Transverse colon (tissue), 3 donors: ENCODE measurements around the gene FOLR3.

Experiments
- EP300 ChIP-seq: sonication (generic); formaldehyde crosslinking; IDR thresholded peaks from one replicate; pipeline ENCODE4 v1.6.1; 2017; ENCODE audit warnings: antibody characterized with exemption, low read depth
- POLR2A ChIP-seq: fragments of 450-650 bp; IDR thresholded peaks from one replicate; pipeline ENCODE4 v1.6.1; 2016; ENCODE audit warnings: antibody characterized with exemption, mild to moderate bottlenecking, moderate library complexity
- TF ChIP-seq, protein P1 (sequence below), 5 experiments: fragments of 200-600 bp in 3 of 5; fragments of 450-650 bp in 2 of 5; sonication (generic) in 3 of 5; IDR thresholded peaks; 1 replicate in 2 of 5; 2 replicates in 3 of 5; pipeline ENCODE4 v1.5.1; 2016 to 2017; ENCODE audit warnings: antibody characterized with exemption in 5 of 5, inconsistent platforms in 3 of 5, mild to moderate bottlenecking in 2 of 5, moderate library complexity in 1 of 5

DNA sequence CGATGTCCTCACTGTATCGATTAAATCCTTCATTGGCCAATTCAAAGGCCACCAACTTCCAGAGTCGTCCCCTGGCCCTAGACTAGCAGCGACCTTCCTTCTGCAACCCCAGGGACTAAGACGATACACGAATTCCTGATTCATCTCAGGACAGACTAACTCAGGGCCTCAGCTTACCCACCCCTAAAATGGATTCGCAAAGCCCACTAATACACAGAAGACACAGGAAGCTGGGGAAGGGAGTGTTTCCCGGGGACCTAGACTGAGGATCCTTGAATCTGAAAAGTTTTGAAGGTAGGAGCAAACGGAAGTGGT is 32.9 kb upstream of the FOLR3 start:
- TF ChIP-seq, protein P1, sequence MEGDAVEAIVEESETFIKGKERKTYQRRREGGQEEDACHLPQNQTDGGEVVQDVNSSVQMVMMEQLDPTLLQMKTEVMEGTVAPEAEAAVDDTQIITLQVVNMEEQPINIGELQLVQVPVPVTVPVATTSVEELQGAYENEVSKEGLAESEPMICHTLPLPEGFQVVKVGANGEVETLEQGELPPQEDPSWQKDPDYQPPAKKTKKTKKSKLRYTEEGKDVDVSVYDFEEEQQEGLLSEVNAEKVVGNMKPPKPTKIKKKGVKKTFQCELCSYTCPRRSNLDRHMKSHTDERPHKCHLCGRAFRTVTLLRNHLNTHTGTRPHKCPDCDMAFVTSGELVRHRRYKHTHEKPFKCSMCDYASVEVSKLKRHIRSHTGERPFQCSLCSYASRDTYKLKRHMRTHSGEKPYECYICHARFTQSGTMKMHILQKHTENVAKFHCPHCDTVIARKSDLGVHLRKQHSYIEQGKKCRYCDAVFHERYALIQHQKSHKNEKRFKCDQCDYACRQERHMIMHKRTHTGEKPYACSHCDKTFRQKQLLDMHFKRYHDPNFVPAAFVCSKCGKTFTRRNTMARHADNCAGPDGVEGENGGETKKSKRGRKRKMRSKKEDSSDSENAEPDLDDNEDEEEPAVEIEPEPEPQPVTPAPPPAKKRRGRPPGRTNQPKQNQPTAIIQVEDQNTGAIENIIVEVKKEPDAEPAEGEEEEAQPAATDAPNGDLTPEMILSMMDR (IDR thresholded peaks at IDR 0.05) = no peak
- TF ChIP-seq POLR2A (no peak), EP300 (no peak)
